Fibroblast of skin of back (primary cell): ENCODE measurements around the gene CDYL2.

Experiments used
- DNase-seq: peaks from one replicate; pipeline ENCODE4 v3.0.0-alpha.2; 2013

Gene CDYL2

GRCh38 chr16:80586476-80586875 is 217.9 kb downstream of the CDYL2 start:
- DNase-seq: peak; percentile 42

- DNase-seq: no peak
Observed at GRCh38 chr16:80585764-80586163, 218.6 kb downstream of the CDYL2 start.

- DNase-seq: peak; percentile 88
Observed at GRCh38 chr16:80583466-80583865, 220.9 kb downstream of the CDYL2 start.

- peak; percentile 85 for DNase-seq
Observed at GRCh38 chr16:80580109-80580832, 224.1 kb downstream of the CDYL2 start.

GRCh38 chr16:80577485-80578280 is 226.7 kb downstream of the CDYL2 start:
- no peak for DNase-seq

- no peak for DNase-seq
Observed at GRCh38 chr16:80576343-80576912, 228.0 kb downstream of the CDYL2 start.

- DNase-seq: no peak
Observed at GRCh38 chr16:80573700-80574120, 230.7 kb downstream of the CDYL2 start.

- DNase-seq: no peak
Observed at GRCh38 chr16:80570106-80570478, 234.3 kb downstream of the CDYL2 start.

GRCh38 chr16:80569440-80570105 is 234.8 kb downstream of the CDYL2 start:
- peak; percentile 62 for DNase-seq

GRCh38 chr16:80564394-80564793 is 240.0 kb downstream of the CDYL2 start:
- DNase-seq: no peak

- DNase-seq: no peak
Observed at GRCh38 chr16:80563066-80563465, 241.3 kb downstream of the CDYL2 start.

- DNase-seq: no peak
Observed at GRCh38 chr16:80559369-80559768, 245.0 kb downstream of the CDYL2 start.

GRCh38 chr16:80557037-80557436 is 247.4 kb downstream of the CDYL2 start:
- no peak for DNase-seq

GRCh38 chr16:80556481-80556880 is 247.9 kb downstream of the CDYL2 start:
- no peak for DNase-seq

- DNase-seq: no peak
Observed at GRCh38 chr16:80554033-80554432, 250.4 kb downstream of the CDYL2 start.

GRCh38 chr16:80552277-80552676 is 252.1 kb downstream of the CDYL2 start:
- no peak for DNase-seq
